HepG2 (cell line): Measurements from ENCODE around the gene QTRT2. TPM values are rescaled to one million over a fixed set of nuclear protein-coding genes. Genes with fewer than 3 reads are reported as not detected.

Source experiments
- ASH2L ChIP-seq: fragments of 300-600, 200-600 bp; sonication (generic); IDR thresholded peaks from 2 replicates; pipeline ENCODE4 v1.7.0; 2017; ENCODE audit warnings: low read depth, mild to moderate bottlenecking, moderate library complexity, mixed read lengths, low read length; ENCODE audit not compliant: insufficient read length
- ATF3 ChIP-seq: sonication (generic); formaldehyde crosslinking; IDR thresholded peaks from 2 replicates; pipeline ENCODE4 v1.4.0; 2020; ENCODE audit warnings: missing genetic modification reagents
- CEBPB ChIP-seq: IDR thresholded peaks from 2 replicates; pipeline ENCODE4 v1.6.1; 2011; ENCODE audit warnings: low read depth, low read length, improper control_type of control experiment, borderline replicate concordance
- CTCF ChIP-seq: sonication (generic); formaldehyde crosslinking; IDR thresholded peaks from 2 replicates; pipeline ENCODE4 v1.5.0; 2020; ENCODE audit warnings: mild to moderate bottlenecking, missing genetic modification reagents, moderate library complexity
- DNMT1 ChIP-seq: sonication (generic); formaldehyde crosslinking; IDR thresholded peaks from 2 replicates; pipeline ENCODE4 v1.5.1; 2020; ENCODE audit warnings: mild to moderate bottlenecking, missing genetic modification reagents
- DRAP1 ChIP-seq: IDR thresholded peaks from 2 replicates; pipeline ENCODE4 v1.6.1; 2016; ENCODE audit warnings: missing genetic modification reagents, missing compliant biosample characterization
- E2F5 ChIP-seq: sonication (generic); formaldehyde crosslinking; conservative IDR thresholded peaks from 2 replicates; pipeline ENCODE4 v1.4.0; 2020; ENCODE audit warnings: missing genetic modification reagents
- HDAC1 ChIP-seq: sonication (generic); formaldehyde crosslinking; IDR thresholded peaks from 2 replicates; pipeline ENCODE4 v1.5.1; 2020; ENCODE audit warnings: mild to moderate bottlenecking, missing genetic modification reagents
- HIC2 ChIP-seq: sonication (generic); formaldehyde crosslinking; IDR thresholded peaks from 2 replicates; pipeline ENCODE4 v1.9.0; 2022; ENCODE audit warnings: low read depth, missing genetic modification reagents
- HMG20A ChIP-seq: IDR thresholded peaks from 2 replicates; pipeline ENCODE4 v1.6.1; 2016; ENCODE audit warnings: borderline replicate concordance
- ISX ChIP-seq: sonication (generic); formaldehyde crosslinking; conservative IDR thresholded peaks from 2 replicates; pipeline ENCODE4 v1.5.0; 2020; ENCODE audit warnings: missing genetic modification reagents
- PATZ1 ChIP-seq: sonication (generic); formaldehyde crosslinking; IDR thresholded peaks from 2 replicates; pipeline ENCODE4 v1.4.0; 2020; ENCODE audit warnings: missing genetic modification reagents
- POLR2AphosphoS5 ChIP-seq: IDR thresholded peaks from 2 replicates; pipeline ENCODE4 v1.6.1; 2012; ENCODE audit warnings: low read depth, low read length
- SCMH1 ChIP-seq: sonication (generic); formaldehyde crosslinking; IDR thresholded peaks from 2 replicates; pipeline ENCODE4 v1.9.0; 2021; ENCODE audit warnings: missing genetic modification reagents, mild to moderate bottlenecking, borderline replicate concordance
- SKI ChIP-seq: fragments of 450-650 bp; IDR thresholded peaks from one replicate; pipeline ENCODE4 v1.6.1; 2018; ENCODE audit warnings: mild to moderate bottlenecking; ENCODE audit not compliant: partially characterized antibody
- SMAD9 ChIP-seq: sonication (generic); formaldehyde crosslinking; IDR thresholded peaks from 2 replicates; pipeline ENCODE4 v1.5.1; 2020; ENCODE audit warnings: mild to moderate bottlenecking, missing genetic modification reagents
- SP1 ChIP-seq, 2 experiments: fragments of 450-650 bp in 1 of 2; sonication (generic) in 1 of 2; formaldehyde crosslinking in 1 of 2; IDR thresholded peaks; 2 replicates each; pipeline versions ENCODE4 v1.4.0 to v1.6.1; 2016 to 2020; ENCODE audit warnings: missing genetic modification reagents in 1 of 2
- SRSF4 ChIP-seq: fragments of 200-400 bp; formaldehyde crosslinking; IDR thresholded peaks from one replicate; pipeline ENCODE4 v1.6.1; 2018; ENCODE audit warnings: mild to moderate bottlenecking, low read depth, low read length, moderate library complexity; ENCODE audit not compliant: poor library complexity, severe bottlenecking
- ZNF101 ChIP-seq: sonication (generic); formaldehyde crosslinking; IDR thresholded peaks from 2 replicates; pipeline ENCODE4 v1.4.0; 2020; ENCODE audit warnings: mild to moderate bottlenecking, low read depth, missing genetic modification reagents, borderline replicate concordance
- ZNF607 ChIP-seq: sonication (generic); formaldehyde crosslinking; IDR thresholded peaks from 2 replicates; pipeline ENCODE4 v1.5.1; 2020; ENCODE audit warnings: missing genetic modification reagents, mild to moderate bottlenecking, borderline replicate concordance
- ZNF816 ChIP-seq: sonication (generic); formaldehyde crosslinking; IDR thresholded peaks from 2 replicates; pipeline ENCODE4 v1.8.0; 2022; ENCODE audit warnings: missing genetic modification reagents, mild to moderate bottlenecking, borderline replicate concordance
- polyA plus RNA-seq, 8 experiments: library from polyadenylated mRNA; depleted of rRNA in 3 of 8; stranded (reverse) in 7 of 8; unstranded in 1 of 8; fragments of >200 nt; fragmentation: Illumina TruSeq in 4 of 8; extraction: Trizol in 4 of 8; gene quantifications; 2 replicates each; pipeline versions ENCODE4 v1.2.1 to v1.2.3, GENCODE V29; 2011 to 2016; ENCODE audit warnings: low read depth in 4 of 8, missing spikeins in 1 of 8, mixed read lengths in 1 of 8; ENCODE audit not compliant: insufficient read depth in 1 of 8
- total RNA-seq, 5 experiments: library from RNA; depleted of rRNA; stranded (reverse); fragments of >200 nt; fragmentation: Illumina TruSeq; extraction: Trizol; gene quantifications; 2 replicates each; pipeline ENCODE4 v1.2.3, GENCODE V29; 2016; ENCODE audit warnings: low read depth in 1 of 5

Gene QTRT2
- total and polyA plus RNA-seq, 2 of the 13 experiments (the other 11 are each of a cell fraction or from before 2014, with no cell fraction given), result 7.1 to 33.4 TPM

- TF ChIP-seq CTCF (CRISPR knock-in tag), result 0 out of 2 replicates have a peak, but pooled peaks have one; percentile 6
- TF ChIP-seq ATF3 (CRISPR knock-in tag), result no peak; the same call in 1 of the 2 replicates
- no peak for TF ChIP-seq SRSF4
- TF ChIP-seq ASH2L, result peak; percentile 85
- TF ChIP-seq SMAD9 (CRISPR knock-in tag), result peak; percentile 76; the same call in 1 of the 2 replicates
- peak; percentile 58; the same call in 1 of the 2 replicates for TF ChIP-seq DRAP1 (CRISPR knock-in tag)
- TF ChIP-seq SP1 (IDR thresholded peaks at IDR 0.05), result no peak
- TF ChIP-seq SP1 (CRISPR knock-in tag; IDR thresholded peaks at IDR 0.05), result peak; percentile 26; the same call in 1 of the 2 replicates
- 0 out of 2 replicates have a peak, but pooled peaks have one; percentile 61 for TF ChIP-seq ISX (CRISPR knock-in tag)
- TF ChIP-seq E2F5 (CRISPR knock-in tag), result no peak
- no peak for TF ChIP-seq HIC2
- no peak for TF ChIP-seq ZNF816 (CRISPR knock-in tag)
- TF ChIP-seq PATZ1 (CRISPR knock-in tag), result no peak
- no peak for TF ChIP-seq SCMH1 (CRISPR knock-in tag)
- TF ChIP-seq CEBPB, result peak; percentile 65; the same call in 1 of the 2 replicates
- TF ChIP-seq DNMT1 (CRISPR knock-in tag), result no peak
- peak; percentile 82 for TF ChIP-seq POLR2AphosphoS5
- no peak for TF ChIP-seq ZNF607 (CRISPR knock-in tag)
- no peak for TF ChIP-seq SKI
- peak; percentile 96 for TF ChIP-seq HDAC1 (CRISPR knock-in tag)
- TF ChIP-seq HMG20A, result no peak
- TF ChIP-seq ZNF101, result no peak
These were observed at the start of gene QTRT2, which contains the start of gene CCDC191 (continued) for GRCh38 chr3:114056130-114057010.
